Esophagus squamous epithelium (tissue), 5 donors: ENCODE data around the gene GPR143. TPM values are rescaled to one million over a fixed set of nuclear protein-coding genes. Genes with fewer than 3 reads are reported as not detected.

Experiments
- DNase-seq: peaks from one replicate; lab custom pipeline; 2025; lab: John Stamatoyannopoulos, UW
- H3K27ac ChIP-seq, 4 donors: fragments of 200-600 bp; sonication (generic); one replicate each; pipeline ENCODE4 v1.5.1; 2016 to 2019; ENCODE audit warnings: mild to moderate bottlenecking in 1 of 4
- H3K27me3 ChIP-seq, 4 donors: fragments of 200-600 bp; sonication (generic); 1 replicate in 3 of 4; 2 replicates in 1 of 4; pipeline versions ENCODE4 v1.5.1 to v1.6.0; 2017 to 2021; ENCODE audit warnings: antibody characterized with exemption in 1 of 4
- H3K36me3 ChIP-seq, 3 donors: fragments of 200-600 bp; sonication (generic); one replicate each; pipeline ENCODE4 v1.5.1; 2016 to 2019
- H3K4me1 ChIP-seq, 3 donors: fragments of 200-600 bp; sonication (generic); one replicate each; pipeline ENCODE4 v1.5.1; 2017 to 2019
- H3K4me3 ChIP-seq, 4 donors: fragments of 200-600 bp; sonication (generic); 1 replicate in 3 of 4; 2 replicates in 1 of 4; pipeline ENCODE4 v1.5.1; 2016 to 2019; ENCODE audit warnings: mild to moderate bottlenecking in 2 of 4, moderate library complexity in 1 of 4
- H3K9me3 ChIP-seq, 3 donors: fragments of 200-600 bp; sonication (generic); one replicate each; pipeline ENCODE4 v1.5.1; 2016 to 2019
- CTCF ChIP-seq, 6 experiments: fragments of 450-650 bp in 4 of 6; fragments of 200-600 bp in 2 of 6; sonication (generic) in 2 of 6; IDR thresholded peaks; one replicate each; pipeline ENCODE4 v1.5.1; 2016 to 2019; ENCODE audit warnings: antibody characterized with exemption in 6 of 6, mild to moderate bottlenecking in 4 of 6, moderate library complexity in 4 of 6
- POLR2A ChIP-seq, 4 donors: fragments of 450-650 bp; IDR thresholded peaks; one replicate each; pipeline ENCODE4 v1.6.1; 2017; ENCODE audit warnings: antibody characterized with exemption in 4 of 4, mild to moderate bottlenecking in 4 of 4, moderate library complexity in 3 of 4
- WGBS, 2 donors: methylation state at CpG; one replicate each; pipeline ENCODE4 v1.1.5; 2018; 5-methylcytosine and 5-hydroxymethylcytosine counted together
- intact Hi-C: fragments of 100-400 bp; cut with DNase I; formaldehyde crosslinking; loops from one replicate; pipeline ENCODE4 v1.15.0; 2022
- total RNA-seq, 4 donors: library from RNA; depleted of rRNA; stranded (reverse); fragments of >200 nt; gene quantifications; one replicate each; pipeline ENCODE4 v1.1.0, GENCODE V29; 2016
- donor health status: DM: yes; HTN: yes; CAD: no.

The GPR143 gene
- total RNA-seq, 4 donors from 2014 or later: 0.68 to 3.9 (median 1.8) TPM

GRCh38 chrX:9788911-9789310, 23.3 kb upstream of the GPR143 start:
- WGBS, 2 donors: 13% methylated on average over 2 of the region's 2 CpGs; no CpG with 5 or more reads in 1 of the 2 donors
- no peak for TF ChIP-seq CTCF (IDR thresholded peaks at IDR 0.05)
- no peak for TF ChIP-seq POLR2A (IDR thresholded peaks at IDR 0.05)
- Histone ChIP-seq H3K9me3 (no peaks in the 10 kb centered on the region), H3K36me3 (no peaks in the 10 kb centered on the region), H3K27me3 (peaks cover 0 to 18% (median 0%) of the 10 kb centered on the region in 4 donors), H3K27ac (no peak overlapping the region), H3K4me3 (no peak overlapping the region), H3K4me1 (peaks cover 0 to 42% (median 0%) of the 10 kb centered on the region in 3 donors)
- no peak for DNase-seq
- intact Hi-C loops: no loop called here

DNA sequence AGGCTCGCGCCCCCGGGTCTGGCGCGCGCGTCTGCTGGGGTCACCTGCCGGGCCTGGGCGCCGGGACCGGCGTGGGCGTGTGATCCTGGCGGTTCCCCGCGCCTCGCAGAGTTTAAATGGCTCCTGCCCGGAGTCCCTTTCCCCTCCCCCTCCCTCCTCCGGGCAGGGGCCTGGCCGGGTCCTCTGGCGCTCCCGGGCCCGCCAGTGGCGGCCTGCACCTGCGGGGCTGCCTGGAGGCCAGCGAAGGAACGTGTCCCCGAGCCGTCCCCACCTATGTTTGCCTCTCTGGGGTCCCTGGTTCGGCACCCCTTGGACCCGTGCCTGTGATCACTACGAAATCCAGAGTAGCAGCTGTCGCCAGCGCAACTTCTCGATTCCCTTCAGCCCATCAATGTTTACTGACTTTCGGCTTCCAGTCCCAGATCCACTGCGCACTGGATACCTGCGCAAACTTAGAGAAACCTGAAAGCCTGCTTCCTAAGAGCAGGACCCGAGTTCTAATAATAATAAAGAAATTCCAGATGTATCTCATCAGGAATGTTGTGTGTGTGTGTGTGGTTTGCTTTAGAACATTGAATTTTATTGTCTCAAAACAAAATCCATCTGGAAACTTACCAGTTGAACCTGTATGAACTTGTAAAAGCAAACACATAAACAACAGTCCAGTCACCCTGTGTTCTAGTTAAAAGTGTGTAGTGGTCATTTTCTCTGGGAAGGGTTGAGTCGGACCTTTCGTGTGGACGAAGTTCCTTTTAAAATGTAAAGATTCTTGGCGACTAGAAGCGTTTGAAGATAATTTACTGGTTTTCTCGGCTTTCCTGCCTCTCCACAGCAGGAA, 21.4 kb upstream of the GPR143 start:
- TF ChIP-seq POLR2A (IDR thresholded peaks at IDR 0.05) (no peak), CTCF (IDR thresholded peaks at IDR 0.05) (no peak)
- H3K27me3 ChIP-seq: peaks cover 0 to 18% (median 0%) of the 10 kb centered on the region in 4 donors
- WGBS, 2 donors: 0 to 21% methylated on average over 2 to 18 of the region's 45 CpGs
- peaks cover 0 to 42% (median 0%) of the 10 kb centered on the region in 3 donors for H3K4me1 ChIP-seq
- no peak for DNase-seq
- H3K36me3 ChIP-seq: no peaks in the 10 kb centered on the region
- peak overlapping the region; percentile 52 to 81 (median 78) for H3K27ac ChIP-seq
- no peaks in the 10 kb centered on the region for H3K9me3 ChIP-seq
- intact Hi-C loops: no loop called here
- peak overlapping the region; percentile 52 to 71 (median 62) for H3K4me3 ChIP-seq

DNA sequence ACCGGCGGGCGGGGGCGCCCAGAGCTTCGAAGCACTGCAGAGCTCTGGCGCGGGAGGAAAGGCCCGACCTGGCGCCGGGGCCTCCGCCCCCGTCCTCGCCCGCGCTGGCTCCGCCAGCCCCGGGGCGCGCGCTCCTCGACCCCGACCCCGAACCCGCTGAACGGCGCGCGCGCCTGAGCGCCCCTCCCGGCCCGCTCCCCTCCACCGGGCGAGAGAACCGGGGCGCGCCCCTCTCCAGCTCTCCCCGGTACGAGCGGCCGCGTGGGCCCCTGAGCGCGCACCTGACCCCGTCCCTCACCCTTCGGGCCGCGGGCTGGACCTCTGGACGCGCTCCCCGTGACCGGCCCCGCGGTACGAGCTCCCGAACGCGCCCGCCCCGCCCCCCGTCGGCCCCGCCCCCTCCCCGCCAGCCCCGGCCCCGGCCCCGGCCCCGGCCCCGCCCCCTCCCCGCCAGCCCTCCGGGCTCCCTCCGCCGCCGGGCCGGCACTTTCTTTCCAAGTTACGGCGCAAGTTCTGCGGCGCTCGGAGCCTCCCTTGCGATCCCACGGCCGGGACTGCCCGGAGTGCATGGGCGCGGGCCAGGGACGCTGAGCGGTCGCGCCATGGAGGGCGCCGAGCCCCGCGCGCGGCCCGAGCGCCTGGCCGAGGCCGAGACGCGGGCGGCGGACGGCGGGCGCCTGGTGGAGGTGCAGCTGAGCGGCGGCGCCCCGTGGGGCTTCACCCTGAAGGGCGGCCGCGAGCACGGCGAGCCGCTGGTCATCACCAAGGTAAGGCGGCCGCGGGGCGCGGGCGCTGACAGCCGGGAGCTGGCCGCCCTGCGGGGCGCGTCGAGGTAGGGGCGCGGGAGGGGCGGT, 20.5 kb upstream of the GPR143 start, which contains the start of gene SHROOM2:
SHROOM2 (plus strand) TSS at position 486 of the 854 bp plus-strand sequence; CDS start at position 603, 117 bp downstream.
- Histone ChIP-seq H3K4me3 (peak within 1 kb of the TSS; percentile 52 to 71 (median 62)), H3K4me1 (peaks cover 0 to 38% (median 0%) of the 10 kb centered on the region in 3 donors), H3K36me3 (no peaks in the 10 kb centered on the region), H3K9me3 (no peaks in the 10 kb centered on the region), H3K27ac (peak within 1 kb of the TSS; percentile 52 to 81 (median 78)), H3K27me3 (peaks cover 0 to 18% (median 0%) of the 10 kb centered on the region in 4 donors)
- intact Hi-C loops: no loop called here
- no peak for DNase-seq
- TF ChIP-seq POLR2A (IDR thresholded peaks at IDR 0.05): no peak
- TF ChIP-seq CTCF (IDR thresholded peaks at IDR 0.05): no peak
- WGBS, 2 donors: no CpG with 5 or more reads among the region's 132 CpGs

DNA sequence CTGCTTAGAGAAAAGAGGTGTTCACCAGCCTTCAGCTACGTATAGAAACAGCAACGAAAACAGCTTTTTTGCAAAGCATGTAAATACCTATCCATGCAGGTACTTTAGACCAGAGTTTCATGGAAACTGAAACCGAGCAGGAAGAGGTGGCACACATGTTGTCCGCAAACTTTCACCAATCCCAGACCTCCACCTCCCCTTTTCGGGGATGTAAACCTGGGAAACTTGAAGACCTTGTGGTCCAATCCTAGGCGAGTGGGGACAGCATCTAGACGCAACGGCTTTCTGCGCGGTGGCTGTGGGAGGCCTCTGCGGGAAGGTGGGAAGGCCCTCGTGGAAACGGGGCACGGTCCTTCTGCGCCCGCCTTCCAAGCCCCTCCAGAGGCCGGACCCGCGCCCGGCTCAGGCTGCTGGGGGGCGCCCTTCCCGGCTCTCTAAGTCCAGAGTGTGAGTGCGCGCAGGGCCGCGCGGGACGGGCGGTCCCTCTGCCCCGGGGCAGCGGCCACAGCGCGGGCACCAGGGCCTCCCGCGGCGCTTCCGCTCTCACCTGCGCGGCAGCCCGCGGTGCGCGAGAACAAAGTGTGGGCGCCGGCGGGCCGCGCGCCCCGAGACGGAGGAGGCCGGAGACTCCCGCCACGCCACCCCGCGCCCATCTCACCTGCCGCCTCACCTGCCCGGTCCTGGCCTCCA, 19.8 kb upstream of the GPR143 start:
- peak overlapping the region in 3 of 4 donors; percentile 52 to 81 (median 81) for H3K27ac ChIP-seq
- TF ChIP-seq POLR2A (IDR thresholded peaks at IDR 0.05): no peak
- TF ChIP-seq CTCF (IDR thresholded peaks at IDR 0.05): no peak
- no peak for DNase-seq

More for the DNA sequence above, 19.8 kb upstream of the GPR143 start:
- peaks cover 0 to 30% (median 0%) of the 10 kb centered on the region in 3 donors for H3K4me1 ChIP-seq
- intact Hi-C loops: no loop called here
- H3K27me3 ChIP-seq: peaks cover 0 to 18% (median 0%) of the 10 kb centered on the region in 4 donors
- WGBS, 2 donors: 35 to 40% methylated on average over 1 to 11 of the region's 58 CpGs
- peak overlapping the region; percentile 52 to 71 (median 62) for H3K4me3 ChIP-seq
- no peaks in the 10 kb centered on the region for H3K9me3 ChIP-seq
- no peaks in the 10 kb centered on the region for H3K36me3 ChIP-seq
